GM12892 (cell line): ENCODE data around the gene KIF19.

Source experiments
- POLR2A ChIP-seq: IDR thresholded peaks from 2 replicates; pipeline ENCODE4 v1.6.1; 2011; ENCODE audit warnings: low read depth, low read length, control low read depth
- POLR2AphosphoS5 ChIP-seq: IDR thresholded peaks from 2 replicates; pipeline ENCODE4 v1.6.1; 2011; ENCODE audit warnings: low read depth, low read length, control low read depth
- TAF1 ChIP-seq: IDR thresholded peaks from 2 replicates; pipeline ENCODE4 v1.6.1; 2011; ENCODE audit warnings: low read depth, mild to moderate bottlenecking, control low read depth, low read length, borderline replicate concordance

- TF ChIP-seq POLR2A, result no peak
- no peak for TF ChIP-seq POLR2AphosphoS5
- TF ChIP-seq TAF1, result no peak
Observed at GRCh38 chr17:74359916-74360315, 33.9 kb downstream of the KIF19 start.
